Left hindlimb (tissue), 1 donor: ENCODE measurements around the gene CRIM1.

Experiments used
- DNase-seq: peaks from one replicate; pipeline ENCODE4 v3.0.0-alpha.2; 2018

Gene CRIM1

GRCh38 chr2:36490749-36491148, 135.2 kb downstream of the CRIM1 start:
- no peak for DNase-seq

GRCh38 chr2:36492216-36492945, 136.8 kb downstream of the CRIM1 start:
- no peak for DNase-seq

GRCh38 chr2:36493306-36493705, 137.7 kb downstream of the CRIM1 start:
- DNase-seq, result no peak

- DNase-seq, result no peak
Observed at GRCh38 chr2:36497570-36498163, 142.1 kb downstream of the CRIM1 start.

GRCh38 chr2:36499128-36499820, 143.7 kb downstream of the CRIM1 start:
- DNase-seq, result no peak

- no peak for DNase-seq
Observed at GRCh38 chr2:36500072-36500471, 144.5 kb downstream of the CRIM1 start.

- no peak for DNase-seq
Observed at GRCh38 chr2:36502081-36502480, 146.5 kb downstream of the CRIM1 start.

GRCh38 chr2:36507408-36507812, 151.8 kb downstream of the CRIM1 start:
- peak; percentile 52 for DNase-seq

GRCh38 chr2:36509075-36509474, 153.5 kb downstream of the CRIM1 start:
- no peak for DNase-seq

GRCh38 chr2:36511858-36512603, 156.5 kb downstream of the CRIM1 start:
- no peak for DNase-seq

- DNase-seq, result no peak
Observed at GRCh38 chr2:36512705-36513104, 157.1 kb downstream of the CRIM1 start.

- DNase-seq, result no peak
Observed at GRCh38 chr2:36513661-36514060, 158.1 kb downstream of the CRIM1 start.

- DNase-seq, result no peak
Observed at GRCh38 chr2:36515538-36515937, 160.0 kb downstream of the CRIM1 start.

- DNase-seq, result no peak
Observed at GRCh38 chr2:36516136-36516870, 160.7 kb downstream of the CRIM1 start.

GRCh38 chr2:36520431-36520830, 164.9 kb downstream of the CRIM1 start:
- DNase-seq, result no peak

- no peak for DNase-seq
Observed at GRCh38 chr2:36523153-36523552, 167.6 kb downstream of the CRIM1 start.

GRCh38 chr2:36525245-36525644, 169.7 kb downstream of the CRIM1 start:
- DNase-seq, result no peak

- no peak for DNase-seq
Observed at GRCh38 chr2:36526226-36526625, 170.6 kb downstream of the CRIM1 start.

- DNase-seq, result no peak
Observed at GRCh38 chr2:36528274-36528673, 172.7 kb downstream of the CRIM1 start.

- no peak for DNase-seq
Observed at GRCh38 chr2:36528766-36529392, 173.3 kb downstream of the CRIM1 start.

GRCh38 chr2:36530178-36530982, 174.8 kb downstream of the CRIM1 start:
- no peak for DNase-seq
